A549 (cell line): ENCODE results near the gene RGS6. TPM values are rescaled to one million over a fixed set of nuclear protein-coding genes. Genes with fewer than 3 reads are reported as not detected.

Experiments
- ATAC-seq, 2 experiments: fragments of 200-7000 bp in 1 of 2; fragments of >200 bp in 1 of 2; cut with Nextera tagmentation in 1 of 2; cut with Tn5 transposase in 1 of 2; 3 replicates each; pipeline versions ENCODE4 v1.8.0 to v1.9.1; 2018 to 2020; ENCODE audit warnings: mild to moderate bottlenecking in 1 of 2, moderate library complexity in 1 of 2
- CTCF ChIA-PET: fragments of 300-600 bp; sonication (Branson Sonifier 250); formaldehyde crosslinking; extraction: SDS; loops from one replicate; lab custom pipeline; 2021; ENCODE audit warnings: antibody characterized with exemption, inconsistent platforms; lab: Yijun Ruan, JAX
- POLR2A ChIA-PET: fragments of 350-600 bp; formaldehyde crosslinking; extraction: SDS; loops from one replicate; lab custom pipeline; 2021; ENCODE audit warnings: antibody characterized with exemption, inconsistent platforms; lab: Yijun Ruan, JAX
- DNase-seq, 2 experiments: peaks; one replicate each; pipeline versions ENCODE4 v3.0.0 to v3.0.0-alpha.2; 2011 to 2016; ENCODE audit warnings: low read depth in 1 of 2, low spot score in 1 of 2
- FAIRE-seq: peaks from 2 replicates; lab custom pipeline; 2011; peaks lifted over from hg19 to GRCh38; lab: Jason Lieb, UNC
- H3K27ac ChIP-seq, 2 experiments: fragments of >200 bp; sonication (Bioruptor Twin); formaldehyde crosslinking; 3 replicates each; pipeline ENCODE4 v1.5.1; 2016 to 2017
- H3K4me1 ChIP-seq: fragments of >200 bp; sonication (Bioruptor Twin); formaldehyde crosslinking; 3 replicates; pipeline ENCODE4 v1.6.1; 2016
- H3K4me2 ChIP-seq: fragments of >200 bp; sonication (Bioruptor Twin); formaldehyde crosslinking; 3 replicates; pipeline ENCODE4 v1.6.1; 2016
- H3K4me3 ChIP-seq: fragments of >200 bp; sonication (Bioruptor Twin); formaldehyde crosslinking; 3 replicates; pipeline ENCODE4 v1.5.1; 2016
- H3K9me3 ChIP-seq: fragments of >200 bp; sonication (Bioruptor Twin); formaldehyde crosslinking; 3 replicates; pipeline ENCODE4 v1.6.1; 2016
- BHLHE40 ChIP-seq: IDR thresholded peaks from 2 replicates; pipeline ENCODE4 v1.6.1; 2012; ENCODE audit warnings: low read depth, low read length, inconsistent platforms
- CBX2 ChIP-seq: fragments of 200-600 bp; sonication (generic); IDR thresholded peaks from 2 replicates; pipeline ENCODE4 v1.6.1; 2016; ENCODE audit warnings: low read depth, mild to moderate bottlenecking, borderline replicate concordance
- CHD4 ChIP-seq: fragments of 200-600 bp; sonication (generic); IDR thresholded peaks from 2 replicates; pipeline ENCODE4 v1.6.1; 2016; ENCODE audit warnings: antibody characterized with exemption, mild to moderate bottlenecking, borderline replicate concordance
- E2F6 ChIP-seq: IDR thresholded peaks from 2 replicates; pipeline ENCODE4 v1.6.1; 2012; ENCODE audit warnings: low read depth, borderline replicate concordance
- ELK1 ChIP-seq: fragments of 150-350 bp; IDR thresholded peaks from 2 replicates; pipeline ENCODE4 v1.6.1; 2014; ENCODE audit warnings: low read depth, mild to moderate bottlenecking, low read length
- EP300 ChIP-seq, 2 experiments: fragments of >200 bp; sonication (Bioruptor Twin); formaldehyde crosslinking; IDR thresholded peaks; 2 replicates in 1 of 2; 3 replicates in 1 of 2; pipeline ENCODE4 v1.6.1; 2016 to 2017
- ESRRA ChIP-seq: fragments of 150-350 bp; IDR thresholded peaks from 2 replicates; pipeline ENCODE4 v1.6.1; 2014; ENCODE audit warnings: mild to moderate bottlenecking, low read length, borderline replicate concordance
- FOSL2 ChIP-seq, 2 experiments: fragments of 450-650 bp in 1 of 2; fragments of >200 bp in 1 of 2; sonication (Bioruptor Twin) in 1 of 2; formaldehyde crosslinking; IDR thresholded peaks; 2 replicates each; pipeline versions ENCODE4 v1.5.0 to v1.6.1; 2016 to 2020; ENCODE audit warnings: mild to moderate bottlenecking in 1 of 2, moderate library complexity in 1 of 2
- GATA3 ChIP-seq: IDR thresholded peaks from 2 replicates; pipeline ENCODE4 v1.6.1; 2012; ENCODE audit warnings: borderline replicate concordance
- HEYL ChIP-seq: fragments of 250-450 bp; sonication (Bioruptor Pico); IDR thresholded peaks from 2 replicates; pipeline ENCODE4 v1.8.0; 2021; ENCODE audit warnings: mild to moderate bottlenecking, moderate library complexity
- HOXA7 ChIP-seq: fragments of 250-450 bp; sonication (Bioruptor Pico); IDR thresholded peaks from 2 replicates; pipeline ENCODE4 v1.5.0; 2020; ENCODE audit warnings: mild to moderate bottlenecking, moderate library complexity
- HOXB13 ChIP-seq: fragments of 250-450 bp; sonication (Bioruptor Pico); IDR thresholded peaks from 2 replicates; pipeline ENCODE4 v1.5.0; 2020; ENCODE audit warnings: low read depth, mild to moderate bottlenecking, moderate library complexity
- HOXB5 ChIP-seq: fragments of 250-450 bp; sonication (Bioruptor Pico); IDR thresholded peaks from 2 replicates; pipeline ENCODE4 v1.5.0; 2020; ENCODE audit warnings: mild to moderate bottlenecking, moderate library complexity
- JUN ChIP-seq, 2 experiments: fragments of >200 bp; sonication (Bioruptor Twin); formaldehyde crosslinking; IDR thresholded peaks; 2 replicates in 1 of 2; 3 replicates in 1 of 2; pipeline ENCODE4 v1.6.1; 2016 to 2017
- KDM1A ChIP-seq: fragments of 200-600 bp; sonication (generic); IDR thresholded peaks from 2 replicates; pipeline ENCODE4 v1.6.1; 2016; ENCODE audit warnings: low read depth, mild to moderate bottlenecking
- KDM5A ChIP-seq: fragments of 200-600 bp; sonication (generic); IDR thresholded peaks from 2 replicates; pipeline ENCODE4 v1.6.1; 2016; ENCODE audit warnings: antibody characterized with exemption, mild to moderate bottlenecking
- MAFK ChIP-seq: fragments of 450-650 bp; IDR thresholded peaks from 2 replicates; pipeline ENCODE4 v1.6.1; 2014; ENCODE audit not compliant: partially characterized antibody
- MAZ ChIP-seq: fragments of 150-350 bp; IDR thresholded peaks from 2 replicates; pipeline ENCODE4 v1.6.1; 2014; ENCODE audit warnings: antibody characterized with exemption, low read depth, low read length, borderline replicate concordance
- NPAS2 ChIP-seq: fragments of 250-450 bp; sonication (Bioruptor Pico); IDR thresholded peaks from 2 replicates; pipeline ENCODE4 v1.8.0; 2022; ENCODE audit warnings: mild to moderate bottlenecking, moderate library complexity, borderline replicate concordance
- NR3C1 ChIP-seq: fragments of >200 bp; sonication (Bioruptor Twin); formaldehyde crosslinking; IDR thresholded peaks from 3 replicates; pipeline ENCODE4 v1.6.1; 2017
- PBX3 ChIP-seq: IDR thresholded peaks from 2 replicates; pipeline ENCODE4 v1.6.1; 2012
- POLR2AphosphoS2 ChIP-seq: conservative IDR thresholded peaks from 2 replicates; pipeline ENCODE4 v1.6.1; 2012; ENCODE audit warnings: low read length, improper control_type of control experiment, inconsistent platforms
- RCOR1 ChIP-seq: fragments of 150-350 bp; IDR thresholded peaks from 2 replicates; pipeline ENCODE4 v1.6.1; 2014; ENCODE audit warnings: antibody characterized with exemption, low read length, low read depth
- SMC3 ChIP-seq: fragments of >200 bp; sonication (Bioruptor Twin); formaldehyde crosslinking; IDR thresholded peaks from 3 replicates; pipeline ENCODE4 v1.6.1; 2018; ENCODE audit warnings: inconsistent platforms
- SREBF2 ChIP-seq: fragments of 450-650 bp; IDR thresholded peaks from 2 replicates; pipeline ENCODE4 v1.6.1; 2014; ENCODE audit warnings: mild to moderate bottlenecking, moderate library complexity
- ZFP36 ChIP-seq: fragments of 450-650 bp; IDR thresholded peaks from 2 replicates; pipeline ENCODE4 v1.6.1; 2014; ENCODE audit warnings: borderline replicate concordance; ENCODE audit not compliant: partially characterized antibody
- ZNF302 ChIP-seq: fragments of 250-450 bp; sonication (Bioruptor Pico); IDR thresholded peaks from 2 replicates; pipeline ENCODE4 v1.9.0; 2021; ENCODE audit warnings: inconsistent platforms, mild to moderate bottlenecking, moderate library complexity
- WGBS: methylation state at CpG from one replicate; pipeline ENCODE4 v1.1.6; 2017; ENCODE audit errors: missing lambda C conversion rate; 5-methylcytosine and 5-hydroxymethylcytosine counted together
- polyA plus RNA-seq, 4 experiments: library from polyadenylated mRNA; depleted of rRNA in 3 of 4; stranded (reverse); fragments of >200 nt; fragmentation: RNase III in 1 of 4; extraction: RNeasy Plus Mini Kit Qiagen cat#74134 plus additional on column Dnase treatment in 1 of 4; gene quantifications; 2 replicates in 3 of 4; 3 replicates in 1 of 4; pipeline ENCODE4 v1.2.3, GENCODE V29; 2011 to 2017
- TF ChIP-seq, protein P1 (sequence below): fragments of >200 bp; sonication (Bioruptor Twin); formaldehyde crosslinking; IDR thresholded peaks from 3 replicates; pipeline ENCODE4 v1.6.1; 2016

The RGS6 gene
- polyA plus RNA-seq, 2 of the 4 experiments (the other 2 are of a cell fraction), result not detected

GRCh38 chr14:72311516-72311915 lies 379.3 kb downstream of the RGS6 start:
- ChIA-PET POLR2A (no interaction called here), CTCF (no interaction called here)
- no peak for FAIRE-seq
- H3K9me3 ChIP-seq, result no peaks in the 10 kb centered on the region
- DNase-seq, result no peak
- no peak for ATAC-seq
- TF ChIP-seq ELK1, result no peak
- no peak for TF ChIP-seq HOXA7
- TF ChIP-seq MAZ, result no peak
- no peak for TF ChIP-seq NPAS2 (CRISPR knock-in tag)
- TF ChIP-seq POLR2AphosphoS2, result no peak
- no peak for TF ChIP-seq MAFK
- no peak for TF ChIP-seq BHLHE40
- TF ChIP-seq, protein P1, sequence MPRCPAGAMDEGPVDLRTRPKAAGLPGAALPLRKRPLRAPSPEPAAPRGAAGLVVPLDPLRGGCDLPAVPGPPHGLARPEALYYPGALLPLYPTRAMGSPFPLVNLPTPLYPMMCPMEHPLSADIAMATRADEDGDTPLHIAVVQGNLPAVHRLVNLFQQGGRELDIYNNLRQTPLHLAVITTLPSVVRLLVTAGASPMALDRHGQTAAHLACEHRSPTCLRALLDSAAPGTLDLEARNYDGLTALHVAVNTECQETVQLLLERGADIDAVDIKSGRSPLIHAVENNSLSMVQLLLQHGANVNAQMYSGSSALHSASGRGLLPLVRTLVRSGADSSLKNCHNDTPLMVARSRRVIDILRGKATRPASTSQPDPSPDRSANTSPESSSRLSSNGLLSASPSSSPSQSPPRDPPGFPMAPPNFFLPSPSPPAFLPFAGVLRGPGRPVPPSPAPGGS, result no peak
- no peak for TF ChIP-seq HOXB5 (CRISPR knock-in tag)
- no peak for TF ChIP-seq KDM1A
- TF ChIP-seq HOXB13 (CRISPR knock-in tag), result no peak
- no peak for TF ChIP-seq SMC3
- no peak for TF ChIP-seq CHD4
- TF ChIP-seq KDM5A, result no peak
- H3K4me1 ChIP-seq, result no peaks in the 10 kb centered on the region
- H3K4me2 ChIP-seq, result no peak overlapping the region
- no peak overlapping the region for H3K4me3 ChIP-seq
- no peak overlapping the region for H3K27ac ChIP-seq

DNA sequence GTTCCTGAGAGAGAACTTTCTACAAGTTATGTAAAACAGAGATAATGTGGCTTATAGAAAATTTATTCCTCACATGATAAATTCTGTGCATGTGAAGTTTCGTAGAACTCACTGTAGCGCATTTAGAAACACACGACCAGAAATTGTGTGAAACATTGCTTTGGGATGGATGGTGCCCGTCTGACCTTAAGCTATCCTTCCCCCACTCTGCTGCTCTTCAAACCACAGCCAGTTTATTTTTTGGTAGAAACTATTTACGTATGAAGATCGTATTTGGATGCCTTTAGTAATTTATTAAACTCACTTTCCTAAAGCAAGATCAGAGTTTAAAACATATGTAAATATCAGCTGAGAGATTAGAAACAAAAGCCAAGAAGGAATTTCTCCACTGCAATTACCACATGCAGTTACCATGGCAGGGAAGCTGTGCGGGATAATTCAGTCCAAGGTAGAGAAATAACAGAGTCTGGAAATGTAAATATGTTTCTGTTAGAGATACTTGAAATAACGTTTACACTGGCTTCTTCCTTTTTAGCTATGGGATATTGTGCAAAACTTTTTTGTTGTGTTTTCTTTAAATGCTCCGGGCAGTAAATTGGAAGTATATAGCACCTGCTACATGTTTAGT lies 382.7 kb downstream of the RGS6 start:
- CTCF ChIA-PET, result no interaction called here
- TF ChIP-seq ELK1 (no peak), KDM1A (no peak), JUN (IDR thresholded peaks at IDR 0.05) (no peak), MAFK (no peak), EP300 (IDR thresholded peaks at IDR 0.05) (no peak), CBX2 (no peak), SREBF2 (no peak), ZFP36 (no peak), ZNF302 (CRISPR knock-in tag) (no peak), GATA3 (no peak), HOXB13 (CRISPR knock-in tag) (no peak), NR3C1 (no peak), E2F6 (no peak), FOSL2 (IDR thresholded peaks at IDR 0.05) (no peak), FOSL2 (CRISPR knock-in tag; IDR thresholded peaks at IDR 0.05) (no peak), RCOR1 (no peak), ESRRA (no peak), HEYL (CRISPR knock-in tag) (no peak), PBX3 (no peak)
- TF ChIP-seq, protein P1, result no peak
- TF ChIP-seq, all 56 proteins: peak for 0
- POLR2A ChIA-PET, result no interaction called here
- no peaks in the 10 kb centered on the region for H3K4me1 ChIP-seq
- H3K4me2 ChIP-seq, result no peak overlapping the region
- no peak for FAIRE-seq
- ATAC-seq, result no peak
- no peak for DNase-seq
- H3K27ac ChIP-seq, result no peak overlapping the region
- H3K9me3 ChIP-seq, result no peaks in the 10 kb centered on the region
- no peak overlapping the region for H3K4me3 ChIP-seq
- 9% methylated on average over 9 of the region's 9 CpGs for WGBS
